PC-3 (cell line): ENCODE results near the gene WDR5B. TPM values are rescaled to one million over a fixed set of nuclear protein-coding genes. Genes with fewer than 3 reads are reported as not detected.
A peak's percentile ranks its signal among the peaks of the same experiment; 100 is the strongest.
"Not testable (repeated sequence)": the region's sequence is repeated elsewhere in the genome, so short reads cannot be mapped to it uniquely, and the experiment has no call there.

Experiments
- ATAC-seq: fragments of 200-7000 bp; cut with Tn5 transposase; 2 replicates; pipeline ENCODE4 v1.9.1; 2020; ENCODE audit warnings: mild to moderate bottlenecking, moderate library complexity
- BruUV-seq: library from RNA; stranded (reverse); fragments of 400-500 nt; replicated peaks from 2 replicates; lab custom pipeline; 2021; lab: Mats Ljungman, UMichigan
- CTCF ChIA-PET: fragments of 300-600 bp; sonication (Branson Sonifier 250); formaldehyde crosslinking; loops from one replicate; lab custom pipeline; 2022; ENCODE audit warnings: antibody characterized with exemption; lab: Charles Lee
- POLR2A ChIA-PET: fragments of 300-600 bp; sonication (Branson Sonifier 250); formaldehyde crosslinking; loops from one replicate; lab custom pipeline; 2022; ENCODE audit warnings: antibody characterized with exemption; ENCODE audit not compliant: unreplicated experiment; lab: Charles Lee
- DNase-seq: peaks from one replicate; pipeline ENCODE4 v3.0.0-alpha.2; 2015
- H2AFZ ChIP-seq: fragments of 300-600 bp; sonication (generic); 2 replicates; pipeline ENCODE4 v1.6.0; 2016; ENCODE audit warnings: antibody characterized with exemption, low read length
- H3F3A ChIP-seq: fragments of 300-600 bp; sonication (generic); one replicate; pipeline ENCODE4 v1.6.0; 2017; ENCODE audit warnings: antibody characterized with exemption, low read length, control low read depth, mild to moderate bottlenecking; ENCODE audit not compliant: unreplicated experiment
- H3K27ac ChIP-seq: fragments of 300-600 bp; sonication (generic); 2 replicates; pipeline ENCODE4 v1.5.1; 2016; ENCODE audit warnings: mild to moderate bottlenecking, low read length
- H3K27me3 ChIP-seq: fragments of 300-600 bp; sonication (generic); 2 replicates; pipeline ENCODE4 v1.6.1; 2016; ENCODE audit warnings: low read length, mixed read lengths
- H3K36me3 ChIP-seq: fragments of 300-600 bp; sonication (generic); 2 replicates; pipeline ENCODE4 v1.6.1; 2016; ENCODE audit warnings: low read depth, mixed run types, low read length, mixed read lengths
- H3K4me1 ChIP-seq: fragments of 300-600 bp; sonication (generic); 2 replicates; pipeline ENCODE4 v1.5.1; 2016; ENCODE audit warnings: low read length; ENCODE audit not compliant: insufficient read depth
- H3K4me2 ChIP-seq: fragments of 300-600 bp; sonication (generic); 2 replicates; pipeline ENCODE4 v1.6.0; 2016; ENCODE audit warnings: low read length
- H3K4me3 ChIP-seq: fragments of 300-600 bp; sonication (generic); 2 replicates; pipeline ENCODE4 v1.5.1; 2016; ENCODE audit warnings: mild to moderate bottlenecking, low read length, mixed read lengths
- H3K79me2 ChIP-seq: fragments of 300-600 bp; sonication (generic); 2 replicates; pipeline ENCODE4 v1.6.1; 2017; ENCODE audit warnings: low read length, mixed read lengths
- H3K9ac ChIP-seq: fragments of 300-600 bp; sonication (generic); 2 replicates; pipeline ENCODE4 v1.6.0; 2016; ENCODE audit warnings: mild to moderate bottlenecking, low read length
- H3K9me2 ChIP-seq: fragments of 300-600 bp; sonication (generic); replicated peaks from 2 replicates; pipeline ENCODE4 v1.6.1; 2016; ENCODE audit warnings: mixed run types, low read length, mixed read lengths
- H3K9me3 ChIP-seq: fragments of 300-600 bp; sonication (generic); 2 replicates; pipeline ENCODE4 v1.6.1; 2016; ENCODE audit warnings: low read length, mixed read lengths
- H4K20me1 ChIP-seq: fragments of 300-600 bp; sonication (generic); 2 replicates; pipeline ENCODE4 v1.6.1; 2016; ENCODE audit warnings: low read length, mixed read lengths
- CTCF ChIP-seq: fragments of 300-600 bp; sonication (generic); conservative IDR thresholded peaks from 2 replicates; pipeline ENCODE4 v1.5.1; 2017; ENCODE audit warnings: antibody characterized with exemption, low read depth, mild to moderate bottlenecking, low read length
- EZH2 ChIP-seq: fragments of 300-600 bp; sonication (generic); IDR thresholded peaks from one replicate; pipeline ENCODE4 v1.6.1; 2017; ENCODE audit warnings: antibody characterized with exemption, mild to moderate bottlenecking, low read length; ENCODE audit not compliant: unreplicated experiment
- EZH2phosphoT487 ChIP-seq: fragments of 300-600 bp; sonication (generic); IDR thresholded peaks from 2 replicates; pipeline ENCODE4 v1.6.1; 2018; ENCODE audit warnings: mild to moderate bottlenecking, antibody characterized with exemption, low read length, borderline replicate concordance
- intact Hi-C: fragments of 100-400 bp; cut with micrococcal nuclease; formaldehyde crosslinking; loops from 2 replicates; pipeline ENCODE4 v1.9.0; 2023
- total RNA-seq: library from RNA; depleted of rRNA; stranded (reverse); fragments of >200 nt; gene quantifications from 2 replicates; pipeline ENCODE4 v1.2.3, GENCODE V29; 2014

The WDR5B gene
- total RNA-seq, 1 experiment from 2014 or later, result 4.0 TPM

- TF ChIP-seq CTCF (no peak), EZH2phosphoT487 (no peak), EZH2 (no peak)
- peaks cover 24% of the 10 kb centered on the region for H3K79me2 ChIP-seq
- peak overlapping the region; percentile 52 for H3K4me2 ChIP-seq
- peak overlapping the region; percentile 60 for H3K9ac ChIP-seq
- H3K9me2 ChIP-seq, result no peaks in the 10 kb centered on the region
- H4K20me1 ChIP-seq, result no peaks in the 10 kb centered on the region
- no peak overlapping the region for H2AFZ ChIP-seq
- no peak overlapping the region for H3K4me3 ChIP-seq
- peak overlapping the region; percentile 91 for H3K27ac ChIP-seq
- BruUV-seq, result no TSS peak
- H3K27me3 ChIP-seq, result no peaks in the 10 kb centered on the region
- H3F3A ChIP-seq, result peaks cover 3% of the 10 kb centered on the region
- ChIA-PET CTCF (interaction anchor here (0.5 to 1.7 kb wide), 2 partner anchors 60 to 123 kb away, joined by 3 to 10 read pairs; no protein-coding TSS in a partner anchor), POLR2A (interaction anchor here (0.6 to 0.7 kb wide), 2 partner anchors 18 to 149 kb away, joined by 4 read pairs; partner anchors contain the start of genes FAM162A and KPNA1)
- DNase-seq (peak; percentile 90), ATAC-seq (peak; percentile 70)
- intact Hi-C loops, result no loop called here
- H3K4me1 ChIP-seq, result peaks cover 37% of the 10 kb centered on the region
- H3K36me3 ChIP-seq, result peaks cover 59% of the 10 kb centered on the region
- no peaks in the 10 kb centered on the region for H3K9me3 ChIP-seq
These were observed 49.5 kb downstream of the WDR5B start for GRCh38 chr3:122366379-122366749.

- not testable (repeated sequence) for H2AFZ ChIP-seq, H3K9me2 ChIP-seq, H3F3A ChIP-seq, H4K20me1 ChIP-seq, H3K27me3 ChIP-seq, H3K9me3 ChIP-seq
- Histone ChIP-seq H3K4me1 (peaks cover 31% of the 10 kb centered on the region), H3K4me3 (peak overlapping the region; percentile 25; the same call in 1 of the 2 replicates), H3K79me2 (peaks cover 20% of the 10 kb centered on the region), H3K36me3 (peaks cover 58% of the 10 kb centered on the region), H3K4me2 (peak overlapping the region; percentile 52), H3K27ac (peak overlapping the region; percentile 91), H3K9ac (peak overlapping the region; percentile 60)
- ATAC-seq (peak; percentile 95), DNase-seq (peak; percentile 97)
- ChIA-PET POLR2A (interaction anchor here (0.6 kb wide), 1 partner anchor 18 kb away, joined by 4 read pairs; the partner anchor contains the start of gene FAM162A), CTCF (interaction anchor here (0.6 to 1.7 kb wide), 2 partner anchors 60 to 130 kb away, joined by 7 to 10 read pairs; no protein-coding TSS in a partner anchor)
- TSS peak; percentile 74 for BruUV-seq
- intact Hi-C loops, result loop anchor here (1.0 kb wide), 1 partner anchor 19 kb away; the partner anchor contains the start of gene FAM162A
These were observed 50.1 kb downstream of the WDR5B start for GRCh38 chr3:122365582-122366378.

GRCh38 chr3:122365073-122365472, 50.8 kb downstream of the WDR5B start:
- Histone ChIP-seq H3K36me3 (peaks cover 55% of the 10 kb centered on the region), H3K27ac (peak overlapping the region; percentile 91)
- CTCF ChIA-PET, result interaction anchor here (0.6 to 1.7 kb wide), 2 partner anchors 59 to 130 kb away, joined by 7 to 10 read pairs; no protein-coding TSS in a partner anchor

More at GRCh38 chr3:122365073-122365472, 50.8 kb downstream of the WDR5B start:
- Histone ChIP-seq H3F3A (peaks cover 3% of the 10 kb centered on the region), H3K4me3 (peak overlapping the region; percentile 13), H4K20me1 (no peaks in the 10 kb centered on the region), H3K27me3 (no peaks in the 10 kb centered on the region), H3K79me2 (peaks cover 20% of the 10 kb centered on the region), H3K4me1 (peaks cover 30% of the 10 kb centered on the region), H3K9me3 (no peaks in the 10 kb centered on the region), H3K9ac (peak overlapping the region; percentile 9; the same call in 1 of the 2 replicates), H3K4me2 (peak overlapping the region; percentile 52), H2AFZ (no peak overlapping the region), H3K9me2 (no peaks in the 10 kb centered on the region)
- DNase-seq, result no peak
- POLR2A ChIA-PET, result no interaction called here
- intact Hi-C loops, result loop anchor here (1.0 kb wide), 1 partner anchor 19 kb away; the partner anchor contains the start of gene FAM162A
- ATAC-seq, result peak; percentile 2; the same call in 1 of the 2 replicates
- TF ChIP-seq CTCF (no peak), EZH2 (no peak), EZH2phosphoT487 (no peak)
- BruUV-seq, result TSS peak; percentile 30
